ENCODE results near the gene CNTNAP5. TPM values are rescaled to one million over a fixed set of nuclear protein-coding genes. Genes with fewer than 3 reads are reported as not detected.
A peak's percentile ranks its signal among the peaks of the same experiment; 100 is the strongest.

The CNTNAP5 gene
- total and polyA plus RNA-seq, 2 of the 13 experiments (the other 11 are each of a cell fraction or from before 2014, with no cell fraction given), result not detected

DNA sequence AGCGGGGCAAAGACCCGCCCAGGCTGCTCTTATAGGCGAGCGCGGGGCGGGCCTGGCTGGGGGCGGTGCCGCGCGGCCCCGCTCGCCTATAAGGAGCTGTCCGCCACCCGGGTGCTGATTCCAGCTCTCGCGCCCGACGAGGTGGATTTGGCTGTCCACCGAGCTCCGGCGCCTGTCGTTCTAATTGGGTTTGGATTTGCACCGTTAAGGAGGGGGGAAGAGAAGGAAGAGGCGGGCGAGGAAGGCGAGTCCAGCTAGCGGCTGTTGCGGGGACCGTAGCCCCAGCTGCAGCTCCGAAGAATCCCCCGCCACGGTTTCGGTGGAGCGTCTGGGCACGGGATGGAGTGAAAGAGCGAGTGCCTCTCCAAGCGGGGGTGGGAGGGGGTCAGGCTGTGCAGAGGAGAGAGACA, at the start of gene CNTNAP5 (continued):
- TF ChIP-seq, protein P1, sequence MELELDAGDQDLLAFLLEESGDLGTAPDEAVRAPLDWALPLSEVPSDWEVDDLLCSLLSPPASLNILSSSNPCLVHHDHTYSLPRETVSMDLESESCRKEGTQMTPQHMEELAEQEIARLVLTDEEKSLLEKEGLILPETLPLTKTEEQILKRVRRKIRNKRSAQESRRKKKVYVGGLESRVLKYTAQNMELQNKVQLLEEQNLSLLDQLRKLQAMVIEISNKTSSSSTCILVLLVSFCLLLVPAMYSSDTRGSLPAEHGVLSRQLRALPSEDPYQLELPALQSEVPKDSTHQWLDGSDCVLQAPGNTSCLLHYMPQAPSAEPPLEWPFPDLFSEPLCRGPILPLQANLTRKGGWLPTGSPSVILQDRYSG (CRISPR knock-in tag; IDR thresholded peaks at IDR 0.05), result no peak
- TF ChIP-seq ZMYM4 (CRISPR knock-in tag; IDR thresholded peaks at IDR 0.05) (0 out of 2 replicates have a peak, but pooled peaks have one; percentile 22), ZNF768 (CRISPR knock-in tag; IDR thresholded peaks at IDR 0.05) (peak; percentile 54; the same call in 1 of the 2 replicates), ZNF775 (CRISPR knock-in tag; IDR thresholded peaks at IDR 0.05; ENCODE audit: borderline replicate concordance) (no peak), RFXANK (CRISPR knock-in tag; IDR thresholded peaks at IDR 0.05) (no peak), HNF4G (IDR thresholded peaks at IDR 0.05; ENCODE audit: borderline replicate concordance, low read depth, low read length) (no peak), HNF4G (CRISPR knock-in tag; IDR thresholded peaks at IDR 0.05; ENCODE audit: borderline replicate concordance, low read depth) (no peak), GABPB1 (CRISPR knock-in tag; IDR thresholded peaks at IDR 0.05) (peak; percentile 49; the same call in 1 of the 2 replicates), MYC (CRISPR knock-in tag; IDR thresholded peaks at IDR 0.05; ENCODE audit: borderline replicate concordance) (0 out of 2 replicates have a peak, but pooled peaks have one; percentile 26), ZNF430 (CRISPR knock-in tag; IDR thresholded peaks at IDR 0.05) (no peak), ZNF382 (CRISPR knock-in tag; IDR thresholded peaks at IDR 0.05; ENCODE audit: borderline replicate concordance) (no peak), THYN1 (CRISPR knock-in tag; IDR thresholded peaks at IDR 0.05; ENCODE audit: borderline replicate concordance, low read depth) (no peak), MED8 (CRISPR knock-in tag; IDR thresholded peaks at IDR 0.05; ENCODE audit: insufficient replicate concordance) (no peak), PAX8 (CRISPR knock-in tag; IDR thresholded peaks at IDR 0.05; ENCODE audit: borderline replicate concordance) (no peak), ZNF792 (CRISPR knock-in tag; IDR thresholded peaks at IDR 0.05) (0 out of 2 replicates have a peak, but pooled peaks have one; percentile 33), MAF1 (CRISPR knock-in tag; IDR thresholded peaks at IDR 0.05; ENCODE audit: borderline replicate concordance) (no peak), ZNF749 (CRISPR knock-in tag; IDR thresholded peaks at IDR 0.05; ENCODE audit: borderline replicate concordance) (0 out of 2 replicates have a peak, but pooled peaks have one; percentile 46)
- TF ChIP-seq, protein P2, sequence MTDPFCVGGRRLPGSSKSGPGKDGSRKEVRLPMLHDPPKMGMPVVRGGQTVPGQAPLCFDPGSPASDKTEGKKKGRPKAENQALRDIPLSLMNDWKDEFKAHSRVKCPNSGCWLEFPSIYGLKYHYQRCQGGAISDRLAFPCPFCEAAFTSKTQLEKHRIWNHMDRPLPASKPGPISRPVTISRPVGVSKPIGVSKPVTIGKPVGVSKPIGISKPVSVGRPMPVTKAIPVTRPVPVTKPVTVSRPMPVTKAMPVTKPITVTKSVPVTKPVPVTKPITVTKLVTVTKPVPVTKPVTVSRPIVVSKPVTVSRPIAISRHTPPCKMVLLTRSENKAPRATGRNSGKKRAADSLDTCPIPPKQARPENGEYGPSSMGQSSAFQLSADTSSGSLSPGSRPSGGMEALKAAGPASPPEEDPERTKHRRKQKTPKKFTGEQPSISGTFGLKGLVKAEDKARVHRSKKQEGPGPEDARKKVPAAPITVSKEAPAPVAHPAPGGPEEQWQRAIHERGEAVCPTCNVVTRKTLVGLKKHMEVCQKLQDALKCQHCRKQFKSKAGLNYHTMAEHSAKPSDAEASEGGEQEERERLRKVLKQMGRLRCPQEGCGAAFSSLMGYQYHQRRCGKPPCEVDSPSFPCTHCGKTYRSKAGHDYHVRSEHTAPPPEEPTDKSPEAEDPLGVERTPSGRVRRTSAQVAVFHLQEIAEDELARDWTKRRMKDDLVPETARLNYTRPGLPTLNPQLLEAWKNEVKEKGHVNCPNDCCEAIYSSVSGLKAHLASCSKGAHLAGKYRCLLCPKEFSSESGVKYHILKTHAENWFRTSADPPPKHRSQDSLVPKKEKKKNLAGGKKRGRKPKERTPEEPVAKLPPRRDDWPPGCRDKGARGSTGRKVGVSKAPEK (CRISPR knock-in tag; IDR thresholded peaks at IDR 0.05; ENCODE audit: borderline replicate concordance), result no peak
- TF ChIP-seq, protein P3, sequence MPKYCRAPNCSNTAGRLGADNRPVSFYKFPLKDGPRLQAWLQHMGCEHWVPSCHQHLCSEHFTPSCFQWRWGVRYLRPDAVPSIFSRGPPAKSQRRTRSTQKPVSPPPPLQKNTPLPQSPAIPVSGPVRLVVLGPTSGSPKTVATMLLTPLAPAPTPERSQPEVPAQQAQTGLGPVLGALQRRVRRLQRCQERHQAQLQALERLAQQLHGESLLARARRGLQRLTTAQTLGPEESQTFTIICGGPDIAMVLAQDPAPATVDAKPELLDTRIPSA (CRISPR knock-in tag; IDR thresholded peaks at IDR 0.05; ENCODE audit: borderline replicate concordance), result no peak
- TF ChIP-seq, protein P4, sequence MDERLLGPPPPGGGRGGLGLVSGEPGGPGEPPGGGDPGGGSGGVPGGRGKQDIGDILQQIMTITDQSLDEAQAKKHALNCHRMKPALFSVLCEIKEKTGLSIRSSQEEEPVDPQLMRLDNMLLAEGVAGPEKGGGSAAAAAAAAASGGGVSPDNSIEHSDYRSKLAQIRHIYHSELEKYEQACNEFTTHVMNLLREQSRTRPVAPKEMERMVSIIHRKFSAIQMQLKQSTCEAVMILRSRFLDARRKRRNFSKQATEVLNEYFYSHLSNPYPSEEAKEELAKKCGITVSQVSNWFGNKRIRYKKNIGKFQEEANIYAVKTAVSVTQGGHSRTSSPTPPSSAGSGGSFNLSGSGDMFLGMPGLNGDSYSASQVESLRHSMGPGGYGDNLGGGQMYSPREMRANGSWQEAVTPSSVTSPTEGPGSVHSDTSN (CRISPR knock-in tag; IDR thresholded peaks at IDR 0.05), result no peak
- TF ChIP-seq, protein P5, sequence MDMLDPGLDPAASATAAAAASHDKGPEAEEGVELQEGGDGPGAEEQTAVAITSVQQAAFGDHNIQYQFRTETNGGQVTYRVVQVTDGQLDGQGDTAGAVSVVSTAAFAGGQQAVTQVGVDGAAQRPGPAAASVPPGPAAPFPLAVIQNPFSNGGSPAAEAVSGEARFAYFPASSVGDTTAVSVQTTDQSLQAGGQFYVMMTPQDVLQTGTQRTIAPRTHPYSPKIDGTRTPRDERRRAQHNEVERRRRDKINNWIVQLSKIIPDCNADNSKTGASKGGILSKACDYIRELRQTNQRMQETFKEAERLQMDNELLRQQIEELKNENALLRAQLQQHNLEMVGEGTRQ (IDR thresholded peaks at IDR 0.05; ENCODE audit: low read depth, low read length), result no peak
- TF ChIP-seq, protein P5 (CRISPR knock-in tag; IDR thresholded peaks at IDR 0.05; ENCODE audit: borderline replicate concordance), result no peak
- TF ChIP-seq, protein P6, sequence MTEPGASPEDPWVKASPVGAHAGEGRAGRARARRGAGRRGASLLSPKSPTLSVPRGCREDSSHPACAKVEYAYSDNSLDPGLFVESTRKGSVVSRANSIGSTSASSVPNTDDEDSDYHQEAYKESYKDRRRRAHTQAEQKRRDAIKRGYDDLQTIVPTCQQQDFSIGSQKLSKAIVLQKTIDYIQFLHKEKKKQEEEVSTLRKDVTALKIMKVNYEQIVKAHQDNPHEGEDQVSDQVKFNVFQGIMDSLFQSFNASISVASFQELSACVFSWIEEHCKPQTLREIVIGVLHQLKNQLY (CRISPR knock-in tag; IDR thresholded peaks at IDR 0.05), result no peak
